ENCODE measurements around the gene CADM1. TPM values are rescaled to one million over a fixed set of nuclear protein-coding genes. Genes with fewer than 3 reads are reported as not detected.

The CADM1 gene
- polyA plus RNA-seq, 1 donor (not counting 4 experiments of a cell fraction or from before 2014, with no cell fraction given): 9.5 TPM

- Histone ChIP-seq H3K4me1 (ENCODE audit: control insufficient read depth, extremely low read depth, insufficient read depth, low read length) (no peaks in the 10 kb centered on the region), H3K9me1 (ENCODE audit: control insufficient read depth, extremely low read depth, insufficient read depth, low read length) (no peaks in the 10 kb centered on the region), H3K27ac (ENCODE audit: control insufficient read depth, insufficient read depth, low read length) (no peak overlapping the region), H3K27me3 (ENCODE audit: control insufficient read depth, extremely low read depth, insufficient read depth, low read length) (no peaks in the 10 kb centered on the region), H3K9me3 (ENCODE audit: control insufficient read depth, low read depth, low read length) (no peaks in the 10 kb centered on the region), H4K20me1 (ENCODE audit: control insufficient read depth, extremely low read depth, insufficient read depth, low read length) (no peaks in the 10 kb centered on the region), H2AFZ (ENCODE audit: control insufficient read depth, low read length) (no peak overlapping the region), H3K9ac (ENCODE audit: control insufficient read depth, extremely low read depth, insufficient read depth, low read length) (no peak overlapping the region), H3K36me3 (ENCODE audit: control insufficient read depth in 2 of 2, extremely low read depth in 1 of 2, insufficient read depth in 2 of 2, low read length in 2 of 2) (no peaks in the 10 kb centered on the region), H3K4me3 (ENCODE audit: control insufficient read depth in 2 of 3, extremely low read depth in 1 of 3, insufficient read depth in 2 of 3, low read depth in 1 of 3, low read length in 3 of 3) (no peak overlapping the region), H3K4me2 (ENCODE audit: control insufficient read depth, extremely low read depth, insufficient read depth, low read depth, low read length) (no peak overlapping the region), H3K79me2 (ENCODE audit: control insufficient read depth, insufficient read depth, low read length) (no peaks in the 10 kb centered on the region)
- TF ChIP-seq CTCF (optimal IDR thresholded peaks at IDR 0.05 in 1 of 3, IDR thresholded peaks at IDR 0.05 in 1 of 3, conservative IDR thresholded peaks at IDR 0.05 in 1 of 3; ENCODE audit: extremely low read depth in 1 of 3, insufficient read depth in 2 of 3, low read length in 3 of 3) (no peak), EZH2 (IDR thresholded peaks at IDR 0.05; ENCODE audit: low read length) (no peak)
- DNase-seq (ENCODE audit: low read depth, low spot score): no peak
- dilution Hi-C loops (cut with MboI; ENCODE audit: extremely low pct_ligation_motif_present, low sequenced_read_pairs): no loop called here
- no peak for FAIRE-seq
Observed at GRCh38 chr11:115249061-115249578, 255.1 kb downstream of the CADM1 start.

GRCh38 chr11:115247953-115248352 lies 256.3 kb downstream of the CADM1 start:
- Histone ChIP-seq H3K79me2 (ENCODE audit: control insufficient read depth, insufficient read depth, low read length) (no peaks in the 10 kb centered on the region), H3K36me3 (ENCODE audit: control insufficient read depth in 2 of 2, extremely low read depth in 1 of 2, insufficient read depth in 2 of 2, low read length in 2 of 2) (no peaks in the 10 kb centered on the region), H3K4me3 (ENCODE audit: control insufficient read depth in 2 of 3, extremely low read depth in 1 of 3, insufficient read depth in 2 of 3, low read depth in 1 of 3, low read length in 3 of 3) (no peak overlapping the region), H4K20me1 (ENCODE audit: control insufficient read depth, extremely low read depth, insufficient read depth, low read length) (no peaks in the 10 kb centered on the region), H3K9ac (ENCODE audit: control insufficient read depth, extremely low read depth, insufficient read depth, low read length) (no peak overlapping the region), H3K4me1 (ENCODE audit: control insufficient read depth, extremely low read depth, insufficient read depth, low read length) (no peaks in the 10 kb centered on the region), H3K27ac (ENCODE audit: control insufficient read depth, insufficient read depth, low read length) (no peak overlapping the region), H2AFZ (ENCODE audit: control insufficient read depth, low read length) (no peak overlapping the region), H3K27me3 (ENCODE audit: control insufficient read depth, extremely low read depth, insufficient read depth, low read length) (no peaks in the 10 kb centered on the region), H3K9me1 (ENCODE audit: control insufficient read depth, extremely low read depth, insufficient read depth, low read length) (no peaks in the 10 kb centered on the region), H3K4me2 (ENCODE audit: control insufficient read depth, extremely low read depth, insufficient read depth, low read depth, low read length) (no peak overlapping the region), H3K9me3 (ENCODE audit: control insufficient read depth, low read depth, low read length) (no peaks in the 10 kb centered on the region)
- TF ChIP-seq EZH2 (IDR thresholded peaks at IDR 0.05; ENCODE audit: low read length): no peak
- TF ChIP-seq CTCF (optimal IDR thresholded peaks at IDR 0.05 in 1 of 3, IDR thresholded peaks at IDR 0.05 in 1 of 3, conservative IDR thresholded peaks at IDR 0.05 in 1 of 3; ENCODE audit: extremely low read depth in 1 of 3, insufficient read depth in 2 of 3, low read length in 3 of 3): no peak
- FAIRE-seq (no peak), DNase-seq (ENCODE audit: low read depth, low spot score) (no peak)
- dilution Hi-C loops (cut with MboI; ENCODE audit: extremely low pct_ligation_motif_present, low sequenced_read_pairs): no loop called here

Data from keratinocyte (primary cell).